ENCODE results near the gene NIFK. TPM values are rescaled to one million over a fixed set of nuclear protein-coding genes. Genes with fewer than 3 reads are reported as not detected.
"Not testable (repeated sequence)": the region's sequence is repeated elsewhere in the genome, so short reads cannot be mapped to it uniquely, and the experiment has no call there.

Gene NIFK
- total and polyA plus RNA-seq, 2 of the 4 experiments (the other 2 are of a cell fraction), result 19.5 to 24.3 TPM

DNA sequence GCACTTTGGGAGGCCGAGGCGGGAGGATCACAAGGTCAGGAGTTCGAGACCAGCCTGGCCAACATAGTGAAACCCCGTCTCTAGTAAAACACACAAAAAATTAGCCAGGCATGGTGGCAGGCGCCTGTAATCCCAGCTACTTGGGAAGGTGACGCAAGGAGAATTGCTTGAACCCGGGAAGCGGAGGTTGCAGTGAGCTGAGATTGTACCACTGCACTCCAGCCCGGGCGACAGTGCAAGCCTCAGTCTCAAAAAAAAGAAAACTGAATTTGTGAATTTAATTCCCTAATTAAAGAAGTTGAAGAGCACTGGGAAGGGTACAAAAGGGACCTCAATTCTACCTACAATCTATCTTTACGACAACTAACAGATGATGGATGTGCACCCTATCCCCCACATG lies 2.1 kb downstream of the NIFK start:
- H3K23ac ChIP-seq (ENCODE audit: low read depth, low read length); H2BK20ac ChIP-seq (ENCODE audit: low read depth, low read length); H3K18ac ChIP-seq (ENCODE audit: low read depth, low read length); H2BK120ac ChIP-seq (ENCODE audit: low read depth, low read length); H3K9me1 ChIP-seq (ENCODE audit: insufficient read depth, low read length); H2AK9ac ChIP-seq (replicated peaks; ENCODE audit: low read depth, low read length, poor library complexity); H3K4me3 ChIP-seq (ENCODE audit: insufficient read depth, low read depth, low read length); H3K9me3 ChIP-seq (ENCODE audit: control insufficient read depth, insufficient read depth, low read length); H4K5ac ChIP-seq (ENCODE audit: low read depth, low read length); H2AFZ ChIP-seq (replicated peaks; ENCODE audit: low read length, poor library complexity); H3K9ac ChIP-seq (ENCODE audit: low read depth, low read length); BruUV-seq (replicated peaks); H2BK5ac ChIP-seq (ENCODE audit: low read depth, low read length, poor library complexity, severe bottlenecking); DNase-seq; H3K4ac ChIP-seq (ENCODE audit: low read depth, low read length); H2BK15ac ChIP-seq (ENCODE audit: low read depth, low read length); ATAC-seq (ENCODE audit: low read depth); H3K56ac ChIP-seq (ENCODE audit: extremely low read depth, insufficient read depth, low read length); H3K27ac ChIP-seq (ENCODE audit: insufficient read depth, low read length); CTCF ChIA-PET; H2AK5ac ChIP-seq (ENCODE audit: low read depth, low read length); H3K4me1 ChIP-seq (ENCODE audit: control insufficient read depth, insufficient read depth, low read length); H4K8ac ChIP-seq (ENCODE audit: low read depth in 2 of 2, low read length in 2 of 2); POLR2A ChIA-PET (ENCODE audit: unreplicated experiment); dilution Hi-C loops (cut with HindIII; ENCODE audit: low sequenced_read_pairs, unreplicated experiment); H3K14ac ChIP-seq (replicated peaks; ENCODE audit: low read depth, low read length); H3K4me2 ChIP-seq (ENCODE audit: low read depth, low read length); H4K91ac ChIP-seq (ENCODE audit: insufficient read depth, low read depth, low read length); H3K27me3 ChIP-seq (ENCODE audit: control insufficient read depth, insufficient read depth, low read length); intact Hi-C loops (cut with micrococcal nuclease): not testable (repeated sequence)
- H3K79me1 ChIP-seq (ENCODE audit: low read depth in 1 of 2, low read length in 2 of 2), result peaks cover 26 to 28% of the 10 kb centered on the region in 2 experiments
- in situ Hi-C loops (cut with MboI; ENCODE audit: low sequenced_read_pairs), result loop anchor here (25.0 kb wide), 1 partner anchor 647 kb away; no protein-coding TSS in a partner anchor
- WGBS, 2 experiments (ENCODE audit: extremely low coverage in 2 of 2, insufficient read length in 1 of 2), result 90% methylated on average over 4 of the region's 11 CpGs; no CpG with 5 or more reads in 1 of the 2 experiments
- H3K36me3 ChIP-seq (ENCODE audit: control insufficient read depth, insufficient read depth, low read length), result peaks cover 19% of the 10 kb centered on the region
- H4K20me1 ChIP-seq (ENCODE audit: insufficient read depth, low read length), result peaks cover 17% of the 10 kb centered on the region
